ENCODE results near the gene MRPL11.

MRPL11 gene

GRCh38 chr11:66438504-66439466 lies at the start of gene MRPL11:
TSS of gene MRPL11 (minus strand) at chr11:66438848. CDS start at chr11:66438754, 94 bp downstream.
- H3K4me3 ChIP-seq (ENCODE audit: low read depth in 1 of 2, low read length in 2 of 2): peak within 1 kb of the TSS; percentile 86 to 91
- H3K4me1 ChIP-seq (ENCODE audit: control insufficient read depth in 1 of 2, insufficient read depth in 2 of 2, low read length in 2 of 2): peaks cover 5 to 7% of the 10 kb centered on the region in 2 donors
- peaks cover 7 to 23% of the 10 kb centered on the region in 2 donors for H3K36me3 ChIP-seq (ENCODE audit: control insufficient read depth in 1 of 2, insufficient read depth in 2 of 2, low read length in 2 of 2)
- H3K27me3 ChIP-seq (ENCODE audit: low read depth, low read length): no peaks in the 10 kb centered on the region
- peak within 1 kb of the TSS; percentile 91 for H3K27ac ChIP-seq (ENCODE audit: low read length)
- peaks cover 0 to 2% of the 10 kb centered on the region in 2 donors for H3K9me3 ChIP-seq (ENCODE audit: control insufficient read depth in 1 of 2, low read length in 2 of 2)

- Histone ChIP-seq H3K4me3 (ENCODE audit: low read depth in 1 of 2, low read length in 2 of 2) (no peak overlapping the region), H3K27me3 (ENCODE audit: low read depth, low read length) (no peaks in the 10 kb centered on the region), H3K9me3 (ENCODE audit: control insufficient read depth in 1 of 2, low read length in 2 of 2) (no peaks in the 10 kb centered on the region), H3K27ac (ENCODE audit: low read length) (no peak overlapping the region), H3K36me3 (ENCODE audit: control insufficient read depth in 1 of 2, insufficient read depth in 2 of 2, low read length in 2 of 2) (peaks cover 28 to 32% of the 10 kb centered on the region in 2 donors), H3K4me1 (ENCODE audit: control insufficient read depth in 1 of 2, insufficient read depth in 2 of 2, low read length in 2 of 2) (peaks cover 0 to 6% of the 10 kb centered on the region in 2 donors)
Measured at GRCh38 chr11:66484806-66485380, 46.2 kb upstream of the MRPL11 start.

GRCh38 chr11:66480117-66480938 lies 41.7 kb upstream of the MRPL11 start, which contains the start of gene DPP3:
TSS of gene DPP3 (plus strand) at chr11:66480434. CDS start at chr11:66482201, 1,767 bp downstream.
- Histone ChIP-seq H3K4me1 (ENCODE audit: control insufficient read depth in 1 of 2, insufficient read depth in 2 of 2, low read length in 2 of 2) (peaks cover 0 to 15% of the 10 kb centered on the region in 2 donors), H3K4me3 (ENCODE audit: low read depth in 1 of 2, low read length in 2 of 2) (peak within 1 kb of the TSS; percentile 71 to 88), H3K36me3 (ENCODE audit: control insufficient read depth in 1 of 2, insufficient read depth in 2 of 2, low read length in 2 of 2) (peaks cover 12 to 16% of the 10 kb centered on the region in 2 donors), H3K27me3 (ENCODE audit: low read depth, low read length) (no peaks in the 10 kb centered on the region), H3K9me3 (ENCODE audit: control insufficient read depth in 1 of 2, low read length in 2 of 2) (no peaks in the 10 kb centered on the region), H3K27ac (ENCODE audit: low read length) (peak within 1 kb of the TSS; percentile 91)

- Histone ChIP-seq H3K27ac (ENCODE audit: low read length) (peak overlapping the region; percentile 91), H3K27me3 (ENCODE audit: low read depth, low read length) (no peaks in the 10 kb centered on the region), H3K9me3 (ENCODE audit: control insufficient read depth in 1 of 2, low read length in 2 of 2) (no peaks in the 10 kb centered on the region)
Measured at GRCh38 chr11:66479394-66480116, 40.9 kb upstream of the MRPL11 start.

GRCh38 chr11:66478729-66479393 lies 40.2 kb upstream of the MRPL11 start:
- H3K36me3 ChIP-seq (ENCODE audit: control insufficient read depth in 1 of 2, insufficient read depth in 2 of 2, low read length in 2 of 2): peaks cover 12 to 28% of the 10 kb centered on the region in 2 donors
- peak overlapping the region; percentile 71 to 88 for H3K4me3 ChIP-seq (ENCODE audit: low read depth in 1 of 2, low read length in 2 of 2)
- H3K27ac ChIP-seq (ENCODE audit: low read length): peak overlapping the region; percentile 91
- H3K4me1 ChIP-seq (ENCODE audit: control insufficient read depth in 1 of 2, insufficient read depth in 2 of 2, low read length in 2 of 2): peaks cover 0 to 15% of the 10 kb centered on the region in 2 donors
- no peaks in the 10 kb centered on the region for H3K27me3 ChIP-seq (ENCODE audit: low read depth, low read length)
- H3K9me3 ChIP-seq (ENCODE audit: control insufficient read depth in 1 of 2, low read length in 2 of 2): no peaks in the 10 kb centered on the region

More at GRCh38 chr11:66479394-66480116, 40.9 kb upstream of the MRPL11 start:
- H3K4me3 ChIP-seq (ENCODE audit: low read depth in 1 of 2, low read length in 2 of 2): peak overlapping the region; percentile 71 to 88
- peaks cover 7 to 22% of the 10 kb centered on the region in 2 donors for H3K36me3 ChIP-seq (ENCODE audit: control insufficient read depth in 1 of 2, insufficient read depth in 2 of 2, low read length in 2 of 2)
- peaks cover 0 to 15% of the 10 kb centered on the region in 2 donors for H3K4me1 ChIP-seq (ENCODE audit: control insufficient read depth in 1 of 2, insufficient read depth in 2 of 2, low read length in 2 of 2)

- Histone ChIP-seq H3K27ac (ENCODE audit: low read length) (no peak overlapping the region), H3K27me3 (ENCODE audit: low read depth, low read length) (no peaks in the 10 kb centered on the region), H3K9me3 (ENCODE audit: control insufficient read depth in 1 of 2, low read length in 2 of 2) (no peaks in the 10 kb centered on the region), H3K4me3 (ENCODE audit: low read depth in 1 of 2, low read length in 2 of 2) (no peak overlapping the region), H3K36me3 (ENCODE audit: control insufficient read depth in 1 of 2, insufficient read depth in 2 of 2, low read length in 2 of 2) (peaks cover 17 to 38% of the 10 kb centered on the region in 2 donors), H3K4me1 (ENCODE audit: control insufficient read depth in 1 of 2, insufficient read depth in 2 of 2, low read length in 2 of 2) (peaks cover 0 to 15% of the 10 kb centered on the region in 2 donors)
Measured at GRCh38 chr11:66477263-66478201, 38.9 kb upstream of the MRPL11 start.

- Histone ChIP-seq H3K27me3 (ENCODE audit: low read depth, low read length) (no peaks in the 10 kb centered on the region), H3K36me3 (ENCODE audit: control insufficient read depth in 1 of 2, insufficient read depth in 2 of 2, low read length in 2 of 2) (peaks cover 16 to 44% of the 10 kb centered on the region in 2 donors), H3K9me3 (ENCODE audit: control insufficient read depth in 1 of 2, low read length in 2 of 2) (no peaks in the 10 kb centered on the region), H3K4me1 (ENCODE audit: control insufficient read depth in 1 of 2, insufficient read depth in 2 of 2, low read length in 2 of 2) (peaks cover 0 to 15% of the 10 kb centered on the region in 2 donors), H3K27ac (ENCODE audit: low read length) (no peak overlapping the region), H3K4me3 (ENCODE audit: low read depth in 1 of 2, low read length in 2 of 2) (no peak overlapping the region)
Measured at GRCh38 chr11:66476841-66477251, 38.2 kb upstream of the MRPL11 start.

- no peaks in the 10 kb centered on the region for H3K9me3 ChIP-seq (ENCODE audit: control insufficient read depth in 1 of 2, low read length in 2 of 2)
- no peaks in the 10 kb centered on the region for H3K27me3 ChIP-seq (ENCODE audit: low read depth, low read length)
- H3K4me1 ChIP-seq (ENCODE audit: control insufficient read depth in 1 of 2, insufficient read depth in 2 of 2, low read length in 2 of 2): peaks cover 0 to 15% of the 10 kb centered on the region in 2 donors
- H3K27ac ChIP-seq (ENCODE audit: low read length): no peak overlapping the region
- no peak overlapping the region for H3K4me3 ChIP-seq (ENCODE audit: low read depth in 1 of 2, low read length in 2 of 2)
- peaks cover 17 to 47% of the 10 kb centered on the region in 2 donors for H3K36me3 ChIP-seq (ENCODE audit: control insufficient read depth in 1 of 2, insufficient read depth in 2 of 2, low read length in 2 of 2)
Measured at GRCh38 chr11:66476173-66476840, 37.7 kb upstream of the MRPL11 start.

Data from muscle layer of duodenum (tissue), 2 donors.